ENCODE data around the gene ENTR1.
"Not testable (repeated sequence)": the region's sequence is repeated elsewhere in the genome, so short reads cannot be mapped to it uniquely, and the experiment has no call there.

ENTR1 gene

GRCh38 chr9:136438548-136439480 lies 28.4 kb upstream of the ENTR1 start:
- DNase-seq, result no peak

- no peak for DNase-seq
Measured at GRCh38 chr9:136437839-136438547, 27.6 kb upstream of the ENTR1 start.

GRCh38 chr9:136437430-136437829 lies 27.0 kb upstream of the ENTR1 start:
- no peak for DNase-seq

GRCh38 chr9:136436055-136436634 lies 25.7 kb upstream of the ENTR1 start:
- DNase-seq, result no peak

GRCh38 chr9:136434580-136435169 lies 24.3 kb upstream of the ENTR1 start:
- no peak for DNase-seq

GRCh38 chr9:136433849-136434579 lies 23.6 kb upstream of the ENTR1 start:
- no peak for DNase-seq

GRCh38 chr9:136433043-136433715 lies 22.8 kb upstream of the ENTR1 start:
- no peak for DNase-seq

GRCh38 chr9:136432591-136432990 lies 22.2 kb upstream of the ENTR1 start:
- no peak for DNase-seq

- no peak for DNase-seq
Measured at GRCh38 chr9:136431782-136432350, 21.5 kb upstream of the ENTR1 start.

- DNase-seq, result no peak
Measured at GRCh38 chr9:136430588-136431234, 20.3 kb upstream of the ENTR1 start.

- DNase-seq, result no peak
Measured at GRCh38 chr9:136429683-136430491, 19.5 kb upstream of the ENTR1 start.

- no peak for DNase-seq
Measured at GRCh38 chr9:136429075-136429628, 18.7 kb upstream of the ENTR1 start.

GRCh38 chr9:136426787-136427186 lies 16.4 kb upstream of the ENTR1 start:
- no peak for DNase-seq

- DNase-seq, result not testable (repeated sequence)
Measured at GRCh38 chr9:136425367-136425766, 15.0 kb upstream of the ENTR1 start.

- no peak for DNase-seq
Measured at GRCh38 chr9:136424750-136425362, 14.4 kb upstream of the ENTR1 start.

- DNase-seq, result no peak
Measured at GRCh38 chr9:136423432-136424146, 13.2 kb upstream of the ENTR1 start.

- no peak for DNase-seq
Measured at GRCh38 chr9:136422876-136423275, 12.5 kb upstream of the ENTR1 start.

GRCh38 chr9:136421791-136422190 lies 11.4 kb upstream of the ENTR1 start:
- DNase-seq, result no peak

GRCh38 chr9:136419092-136419420 lies 8.6 kb upstream of the ENTR1 start:
- DNase-seq, result no peak

All from hippocampal formation (tissue), 2 donors.